Right lung (tissue), 10 donors: ENCODE measurements around the gene ZNF282. TPM values are rescaled to one million over a fixed set of nuclear protein-coding genes. Genes with fewer than 3 reads are reported as not detected.
A peak's percentile ranks its signal among the peaks of the same experiment; 100 is the strongest.

Experiments
- DNase-seq, 2 donors: peaks; one replicate each; pipeline ENCODE4 v3.0.0-alpha.2; 2013
- long read RNA-seq, 8 donors: transcript quantifications; one replicate each; lab custom pipeline, GENCODE V29; 2026
- polyA plus RNA-seq, 5 donors: library from polyadenylated mRNA; unstranded; fragments of 120-200 nt; gene quantifications; one replicate each; pipeline versions ENCODE4 v1.2.1 to v1.2.3, GENCODE V29; 2013; ENCODE audit warnings: inconsistent platforms in 1 of 5, low replicate concordance in 1 of 5; ENCODE audit not compliant: insufficient read length in 5 of 5, insufficient read depth in 1 of 5

Gene ZNF282
- polyA plus RNA-seq: 10 to 100 TPM; 20.7 to 28.5 (median 25.3) TPM
- long read RNA-seq, donor 1, partial matches to known transcripts: 0 of 4 reads
- long read RNA-seq, donor 1, other reads (novel, unspliced or antisense): 0 of 4 reads
- long read RNA-seq, donor 2, partial matches to known transcripts: 0 of 5 reads
- long read RNA-seq, donor 2, other reads (novel, unspliced or antisense): 0 of 5 reads
- long read RNA-seq, donor 3, partial matches to known transcripts: 0 of 3 reads
- long read RNA-seq, donor 3, other reads (novel, unspliced or antisense): 0 of 3 reads
- long read RNA-seq, donor 4, partial matches to known transcripts: 0 of 3 reads
- long read RNA-seq, donor 4, other reads (novel, unspliced or antisense): 0 of 3 reads
- long read RNA-seq, donor 5, partial matches to known transcripts: 5 of 6 reads
- long read RNA-seq, donor 5, other reads (novel, unspliced or antisense): 0 of 6 reads
- long read RNA-seq, donor 6, transcript ZNF282-204 (8 exons, 3,722 nt): major isoform, 7 of 7 reads
- long read RNA-seq, donor 6, partial matches to known transcripts: 0 of 7 reads
- long read RNA-seq, donor 6, other reads (novel, unspliced or antisense): 0 of 7 reads
- long read RNA-seq, donor 7, partial matches to known transcripts: 0 of 4 reads
- long read RNA-seq, donor 7, other reads (novel, unspliced or antisense): 0 of 4 reads
- long read RNA-seq, donor 8, partial matches to known transcripts: 0 of 3 reads
- long read RNA-seq, donor 8, other reads (novel, unspliced or antisense): 0 of 3 reads

DNA sequence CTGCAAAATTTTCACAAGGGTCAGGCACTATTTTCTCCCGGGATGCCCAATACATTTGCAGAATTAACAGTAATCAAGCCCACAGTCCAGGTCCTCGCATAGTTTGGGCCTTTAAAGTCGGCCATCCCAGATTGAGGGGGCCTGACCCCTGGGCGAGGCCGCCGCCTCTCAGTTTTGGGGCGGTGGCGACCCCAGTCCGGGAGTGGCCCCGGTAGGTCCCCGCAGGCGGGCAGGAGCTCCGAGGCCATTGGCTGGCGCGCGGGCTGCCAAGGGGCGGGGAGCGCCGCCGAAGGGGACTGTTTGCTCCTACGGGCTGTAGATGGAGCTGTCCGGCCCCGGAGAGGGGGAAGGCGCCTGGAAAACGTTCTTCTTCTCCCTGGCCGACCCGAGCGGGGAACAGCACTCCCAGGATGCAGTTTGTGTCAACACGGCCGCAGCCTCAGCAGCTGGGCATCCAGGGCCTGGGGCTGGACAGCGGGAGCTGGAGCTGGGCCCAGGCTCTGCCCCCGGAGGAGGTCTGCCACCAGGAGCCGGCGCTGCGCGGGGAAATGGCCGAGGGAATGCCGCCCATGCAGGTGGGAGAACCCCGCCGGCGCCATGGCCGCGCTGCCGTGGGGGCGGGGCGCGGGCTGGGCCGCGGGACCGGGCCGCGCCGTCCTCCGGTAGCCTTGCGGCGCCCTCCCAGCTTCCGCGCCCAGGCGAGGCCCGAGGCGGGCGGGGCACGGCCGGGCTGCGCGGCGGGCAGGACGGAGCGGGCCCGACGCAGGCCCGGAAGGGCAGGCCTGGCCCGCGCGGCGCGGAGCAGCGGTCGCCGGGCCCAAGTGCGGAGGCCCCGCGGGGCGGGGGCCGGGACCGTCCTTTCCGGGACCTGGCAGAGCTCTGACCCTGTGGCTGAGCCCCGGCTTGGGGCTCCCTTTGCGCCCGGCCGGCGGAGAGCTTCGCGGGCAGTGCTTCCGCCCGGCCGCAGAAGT lies at the start of gene ZNF282:
TSS of gene ZNF282 (plus strand) at position 367 of the 971 bp plus-strand sequence. CDS start at position 411, 44 bp downstream.
- DNase-seq: peak; percentile 85 to 86

DNA sequence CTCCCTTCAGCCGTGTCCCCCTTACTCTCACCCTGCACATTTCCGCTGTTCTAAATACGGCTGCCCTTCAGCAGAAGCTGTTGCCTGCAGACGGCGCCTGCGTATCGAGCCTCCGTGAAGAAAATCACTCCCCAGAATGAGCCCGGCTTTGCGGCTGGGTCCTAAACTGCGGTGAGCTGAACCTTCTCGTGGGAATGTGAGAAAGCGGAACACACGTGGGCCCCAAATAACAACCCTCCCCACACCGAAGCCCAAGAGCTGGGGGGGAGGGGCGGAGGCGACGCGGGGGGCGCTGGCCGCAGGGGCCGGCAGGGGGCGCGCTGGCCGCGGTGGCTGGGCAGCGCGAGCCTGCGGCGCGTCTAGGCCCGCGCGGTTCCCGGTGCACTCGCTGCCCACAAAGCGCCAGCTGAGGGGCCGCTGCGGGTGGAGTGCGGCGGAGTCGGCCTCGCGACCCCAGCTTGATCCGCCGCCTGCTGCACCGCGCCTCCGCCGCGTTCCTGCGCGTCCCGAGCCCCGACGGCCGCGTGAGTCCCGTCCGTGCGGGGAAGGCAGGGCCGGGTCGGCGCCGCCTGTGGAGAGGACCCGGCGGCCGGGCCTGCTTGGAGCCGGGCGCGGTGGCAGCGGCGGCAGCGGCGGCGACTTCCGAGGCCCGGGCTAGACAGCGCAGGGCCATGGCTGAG lies 48.1 kb upstream of the ZNF282 start, which contains the start of gene ZNF398:
TSS of gene ZNF398 (plus strand) at position 382 of the 680 bp plus-strand sequence. CDS start at position 672, 290 bp downstream.
- DNase-seq: peak; percentile 80 to 81

DNA sequence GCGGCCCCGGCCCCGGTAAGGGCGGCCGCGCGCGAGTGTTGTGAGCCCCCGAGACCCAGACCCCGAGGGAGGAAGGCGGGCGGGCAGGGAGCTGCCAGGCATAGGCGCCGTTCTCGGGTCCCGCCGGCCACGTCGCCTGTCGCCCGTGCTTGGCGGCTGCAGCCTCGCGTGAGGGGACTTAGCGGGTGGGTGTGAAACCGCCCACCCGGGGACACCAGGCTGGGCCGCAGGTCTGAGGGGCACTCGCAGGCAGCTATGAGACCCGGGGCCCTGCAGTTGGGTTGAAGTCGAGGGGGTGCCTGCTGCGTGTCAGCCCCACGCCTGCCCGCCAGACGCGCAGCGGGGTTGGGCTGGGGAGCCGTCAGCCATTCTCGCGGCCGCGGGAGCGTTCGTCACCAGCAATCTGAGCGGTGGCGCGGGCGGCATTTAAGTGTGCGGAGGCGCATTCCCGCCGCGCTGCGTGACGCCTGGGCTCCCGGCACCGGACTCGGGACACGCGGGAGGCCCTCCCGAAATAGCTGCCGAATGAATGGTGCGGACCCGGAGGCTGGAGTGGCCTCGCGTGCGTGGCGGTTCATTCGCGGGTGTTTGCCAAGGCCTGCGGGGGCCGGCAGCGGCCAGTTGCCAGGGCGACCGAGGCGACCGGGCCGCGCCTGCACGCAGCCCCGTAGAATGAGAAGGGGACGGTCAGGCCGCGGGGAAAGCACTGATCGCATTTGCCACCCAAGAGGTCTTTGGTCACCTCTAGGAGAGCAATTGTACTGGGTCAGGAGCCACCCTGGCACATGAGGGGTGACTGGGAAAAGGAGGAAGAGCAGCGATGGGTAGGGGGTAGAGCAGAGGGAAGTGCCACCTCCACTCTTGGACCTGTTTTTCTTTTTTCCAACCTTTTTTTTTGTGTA lies 47.3 kb upstream of the ZNF282 start:
- DNase-seq: peak in 1 of 2 donors; percentile 55

GRCh38 chr7:149150981-149151380 lies 44.4 kb upstream of the ZNF282 start:
- DNase-seq: no peak

GRCh38 chr7:149153346-149153745 lies 42.0 kb upstream of the ZNF282 start:
- DNase-seq: no peak

DNA sequence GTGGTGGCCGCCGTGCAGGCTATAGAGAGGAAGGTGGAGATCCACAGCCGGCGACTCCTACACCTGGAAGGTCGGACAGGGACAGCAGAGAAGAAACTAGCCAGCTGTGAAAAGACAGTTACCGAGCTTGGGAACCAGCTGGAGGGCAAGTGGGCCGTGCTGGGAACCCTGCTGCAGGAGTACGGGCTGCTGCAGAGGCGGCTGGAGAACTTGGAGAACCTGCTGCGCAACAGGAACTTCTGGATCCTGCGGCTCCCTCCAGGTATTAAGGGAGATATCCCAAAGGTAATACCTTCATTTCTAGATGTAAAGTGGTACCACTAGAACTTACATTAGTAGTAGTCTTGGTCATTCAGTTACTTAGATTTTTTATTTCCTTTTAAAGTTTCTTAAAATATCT lies 41.3 kb upstream of the ZNF282 start:
- DNase-seq: no peak

DNA sequence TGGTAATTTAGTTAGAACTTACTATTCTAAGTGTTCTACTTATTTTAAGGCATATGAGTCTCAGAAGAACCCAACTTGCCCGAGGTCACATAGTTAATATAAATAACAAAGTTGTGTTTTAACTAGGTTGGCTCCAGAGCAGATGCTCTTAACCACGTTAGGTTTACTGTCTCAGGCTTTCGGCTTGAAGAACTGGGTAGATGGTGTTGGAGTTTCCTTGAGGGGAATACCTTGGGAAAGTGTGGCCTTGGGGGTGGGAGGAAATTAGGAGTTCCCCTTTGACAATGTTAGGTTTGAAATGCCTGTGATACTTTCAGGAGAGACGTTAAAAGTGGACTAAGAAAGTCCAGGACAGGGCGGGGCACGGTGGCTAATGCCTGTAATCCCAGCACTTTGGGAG lies 38.4 kb upstream of the ZNF282 start:
- DNase-seq: no peak

DNA sequence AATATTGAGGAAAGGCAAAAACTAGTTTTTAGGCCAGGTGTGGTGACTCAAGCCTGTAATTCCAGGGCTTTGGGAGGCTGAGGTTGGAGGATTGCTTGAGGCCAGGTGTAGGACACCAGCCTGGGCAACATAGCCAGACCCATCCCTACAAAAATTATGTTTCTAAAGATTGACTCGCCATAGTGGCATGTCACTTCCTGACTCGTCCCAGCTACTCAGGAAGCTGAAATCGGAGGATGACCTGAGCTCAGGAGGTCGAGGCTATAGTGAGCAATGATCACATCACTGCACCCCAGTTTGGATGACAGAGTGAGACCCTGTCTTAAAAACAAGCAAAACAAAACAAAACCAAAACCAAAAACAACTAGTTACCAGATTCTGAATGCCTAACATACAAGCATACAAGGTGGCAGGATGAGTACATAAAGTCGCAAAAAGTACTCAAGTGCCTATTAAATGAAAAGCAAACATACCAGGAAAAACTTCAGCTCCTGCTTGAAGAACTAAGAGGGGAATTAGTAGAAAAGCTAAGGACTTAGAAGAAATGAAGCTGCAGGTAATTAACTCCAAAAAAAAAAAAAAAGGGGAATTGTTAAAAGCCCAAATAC lies 34.0 kb upstream of the ZNF282 start:
- DNase-seq: no peak

DNA sequence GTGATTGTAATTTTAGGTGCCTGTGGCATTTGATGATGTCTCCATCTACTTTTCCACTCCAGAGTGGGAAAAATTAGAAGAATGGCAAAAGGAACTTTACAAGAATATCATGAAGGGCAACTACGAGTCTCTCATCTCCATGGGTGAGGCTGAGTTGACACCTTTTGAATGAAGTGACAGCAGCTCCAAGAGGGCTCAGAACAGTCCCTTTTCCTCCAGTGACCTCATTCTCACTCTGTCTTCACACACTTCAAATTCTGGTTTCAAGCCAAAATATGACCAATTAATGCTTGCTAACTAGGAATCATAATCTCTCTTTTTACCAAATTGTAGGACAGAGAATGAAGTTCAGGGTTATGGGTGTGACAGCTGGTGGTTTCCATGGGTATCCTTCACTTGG lies 29.2 kb upstream of the ZNF282 start:
- DNase-seq: no peak

- no peak for DNase-seq
Measured at GRCh38 chr7:149166630-149167352, 28.6 kb upstream of the ZNF282 start.

DNA sequence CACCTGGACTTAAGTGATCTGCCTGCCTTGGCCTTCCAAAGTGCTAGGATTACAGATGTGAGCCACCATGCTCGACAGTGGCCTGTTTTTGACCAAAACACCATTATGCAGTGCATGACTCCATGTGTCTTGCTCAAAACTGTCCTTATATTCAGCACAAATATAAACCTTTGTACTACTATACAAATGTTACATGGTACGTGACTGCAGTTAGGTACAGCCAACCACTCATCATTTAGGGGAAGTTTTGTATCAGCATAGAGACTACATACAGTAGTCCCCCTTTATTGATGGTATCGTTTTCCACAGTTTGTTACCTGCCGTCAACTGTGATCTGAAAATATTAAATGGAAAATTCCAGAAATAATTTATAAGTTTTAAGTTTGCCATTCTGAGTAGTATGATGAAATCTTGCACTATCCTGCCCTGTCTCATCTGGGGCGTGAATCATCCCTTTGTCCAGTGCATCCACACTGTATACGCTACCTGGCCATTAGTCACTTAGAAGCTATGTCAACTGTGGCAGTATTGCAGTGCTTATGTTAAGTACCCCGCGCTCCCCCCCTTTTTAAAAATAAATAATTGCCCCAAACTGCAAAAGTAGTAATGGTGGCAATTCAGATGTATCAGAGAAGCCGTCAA lies 23.3 kb upstream of the ZNF282 start:
- DNase-seq: no peak

GRCh38 chr7:149172534-149172920 lies 22.8 kb upstream of the ZNF282 start:
- no peak for DNase-seq

- no peak for DNase-seq
Measured at GRCh38 chr7:149175150-149175549, 20.2 kb upstream of the ZNF282 start.

- no peak for DNase-seq
Measured at GRCh38 chr7:149179241-149179640, 16.1 kb upstream of the ZNF282 start.

DNA sequence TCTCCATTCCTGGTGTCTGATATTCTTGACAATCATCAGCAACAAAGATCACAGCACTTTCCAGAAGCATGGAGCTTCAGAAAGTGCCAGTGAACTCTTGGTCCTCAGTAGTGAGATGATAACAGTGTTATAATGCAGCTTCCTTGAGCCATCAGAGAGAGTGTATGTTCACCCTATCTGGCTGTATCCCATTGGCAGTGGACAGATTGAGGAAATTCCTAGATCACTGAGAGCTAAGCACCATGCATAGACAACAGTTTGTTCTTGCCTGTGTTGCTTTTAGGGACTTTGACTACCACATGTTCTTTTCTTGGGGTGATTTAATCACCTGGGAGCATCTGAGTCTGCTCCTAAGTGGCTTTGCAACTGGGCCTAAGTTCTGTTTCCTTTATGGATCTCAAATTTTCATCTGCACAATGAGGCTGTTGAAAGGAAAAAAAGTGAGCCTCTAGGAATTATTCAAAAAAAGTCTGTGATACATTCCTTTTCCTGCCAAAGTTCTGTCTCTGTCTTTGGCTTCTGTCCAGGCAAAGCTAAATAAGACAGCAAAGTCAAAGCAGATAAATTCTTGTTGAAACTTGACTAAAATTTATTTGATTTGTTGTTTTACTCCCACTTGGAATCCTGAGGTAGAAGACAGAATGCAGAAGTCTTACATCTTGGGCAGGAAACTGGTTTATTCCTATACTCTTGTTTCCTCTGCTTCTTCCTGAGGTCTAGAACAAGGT lies 14.5 kb upstream of the ZNF282 start:
- no peak for DNase-seq

DNA sequence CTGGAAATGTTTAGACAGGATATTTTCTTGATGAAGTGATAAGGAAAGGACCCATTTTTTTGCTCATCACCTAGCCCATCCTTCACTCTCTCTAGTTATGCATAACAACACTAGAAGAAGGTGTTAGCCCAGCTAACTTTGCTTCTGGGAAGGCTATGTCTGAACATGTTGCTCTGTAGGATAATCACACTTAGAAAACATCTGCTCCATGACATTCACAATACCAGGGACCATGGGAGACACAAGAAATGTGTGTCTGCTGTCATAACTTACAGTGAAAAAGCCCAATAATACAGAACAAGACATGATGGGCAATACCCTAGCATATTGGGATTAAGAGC lies 13.9 kb upstream of the ZNF282 start:
- no peak for DNase-seq

DNA sequence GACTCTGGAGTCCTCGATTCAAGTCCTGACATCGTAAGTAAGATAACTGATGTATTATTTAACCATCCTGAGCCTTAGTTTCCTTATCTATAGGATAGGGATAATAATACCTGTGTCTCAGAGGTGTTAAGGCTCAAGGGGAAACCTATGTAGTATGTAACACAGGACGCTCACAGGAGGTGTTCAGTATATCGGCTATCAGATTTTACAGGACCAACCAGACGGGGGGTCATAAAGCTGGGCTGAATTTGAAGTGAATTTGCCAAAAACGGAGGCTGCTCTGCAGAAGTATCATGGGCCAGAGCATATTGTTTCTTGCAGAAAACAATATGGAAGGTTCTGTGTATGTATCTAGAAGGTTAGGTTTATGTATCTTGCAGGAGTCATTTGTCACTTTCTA lies 11.1 kb upstream of the ZNF282 start:
- DNase-seq: no peak

GRCh38 chr7:149188213-149188612 lies 7.1 kb upstream of the ZNF282 start:
- no peak for DNase-seq
